HG03520 (cell line): ENCODE data around the gene ATP6V1G2.
A peak's percentile ranks its signal among the peaks of the same experiment; 100 is the strongest.

Experiments
- ATAC-seq: cut with Tn5 transposase; IDR thresholded peaks from one replicate; pipeline ENCODE4 v1.9.1; 2021; ENCODE audit warnings: mild to moderate bottlenecking, moderate library complexity; ENCODE audit not compliant: unreplicated experiment

Gene ATP6V1G2

DNA sequence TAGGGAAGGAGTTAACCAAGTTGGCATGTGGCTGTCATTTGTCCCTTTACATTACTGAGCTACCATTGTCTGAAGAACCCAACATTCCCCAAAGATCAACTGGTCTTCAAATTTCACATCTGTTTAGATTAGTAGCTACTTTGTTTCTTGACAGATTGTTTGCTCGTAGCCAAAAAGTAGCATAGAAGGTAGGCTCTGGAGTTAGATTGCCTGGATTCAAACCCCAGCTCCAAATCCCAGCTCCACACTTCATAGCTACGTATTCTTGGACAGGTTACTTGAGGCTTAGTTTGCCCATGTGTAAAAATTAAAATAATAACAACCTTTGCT, 2.1 kb upstream of the ATP6V1G2 start:
- ATAC-seq, result no peak

DNA sequence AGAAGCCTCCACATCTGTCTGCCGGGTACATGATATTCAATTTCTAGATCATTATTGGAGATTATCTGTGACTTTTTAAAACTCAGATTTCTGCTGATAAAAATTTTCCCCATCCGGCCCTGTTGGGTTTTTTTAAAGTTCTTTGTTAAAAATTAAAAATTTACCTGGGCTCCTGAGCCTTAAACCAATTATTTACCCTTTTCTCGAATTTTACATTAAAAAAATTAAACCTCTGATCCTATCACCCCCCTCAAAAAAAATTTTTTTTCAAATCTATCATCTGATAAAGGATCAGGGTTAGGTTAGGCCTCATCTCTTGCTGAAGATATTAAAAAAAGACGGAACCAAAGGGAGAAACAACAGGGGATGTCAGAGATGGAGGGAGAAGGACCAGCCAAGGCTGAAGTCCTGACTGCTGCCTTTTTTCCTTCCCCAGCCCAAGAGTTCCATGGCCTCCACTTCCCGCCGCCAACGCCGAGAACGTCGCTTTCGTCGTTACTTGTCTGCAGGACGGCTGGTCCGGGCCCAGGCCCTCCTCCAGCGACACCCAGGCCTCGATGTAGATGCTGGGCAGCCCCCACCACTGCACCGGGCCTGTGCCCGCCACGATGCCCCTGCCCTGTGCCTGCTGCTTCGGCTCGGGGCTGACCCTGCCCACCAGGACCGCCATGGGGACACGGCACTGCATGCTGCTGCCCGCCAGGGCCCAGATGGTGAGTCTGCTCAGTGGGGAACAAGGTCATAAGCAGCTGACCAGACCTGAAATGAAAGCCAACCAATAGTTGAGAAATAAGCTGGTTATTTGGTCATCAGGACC, 1.5 kb upstream of the ATP6V1G2 start:
- no peak for ATAC-seq

DNA sequence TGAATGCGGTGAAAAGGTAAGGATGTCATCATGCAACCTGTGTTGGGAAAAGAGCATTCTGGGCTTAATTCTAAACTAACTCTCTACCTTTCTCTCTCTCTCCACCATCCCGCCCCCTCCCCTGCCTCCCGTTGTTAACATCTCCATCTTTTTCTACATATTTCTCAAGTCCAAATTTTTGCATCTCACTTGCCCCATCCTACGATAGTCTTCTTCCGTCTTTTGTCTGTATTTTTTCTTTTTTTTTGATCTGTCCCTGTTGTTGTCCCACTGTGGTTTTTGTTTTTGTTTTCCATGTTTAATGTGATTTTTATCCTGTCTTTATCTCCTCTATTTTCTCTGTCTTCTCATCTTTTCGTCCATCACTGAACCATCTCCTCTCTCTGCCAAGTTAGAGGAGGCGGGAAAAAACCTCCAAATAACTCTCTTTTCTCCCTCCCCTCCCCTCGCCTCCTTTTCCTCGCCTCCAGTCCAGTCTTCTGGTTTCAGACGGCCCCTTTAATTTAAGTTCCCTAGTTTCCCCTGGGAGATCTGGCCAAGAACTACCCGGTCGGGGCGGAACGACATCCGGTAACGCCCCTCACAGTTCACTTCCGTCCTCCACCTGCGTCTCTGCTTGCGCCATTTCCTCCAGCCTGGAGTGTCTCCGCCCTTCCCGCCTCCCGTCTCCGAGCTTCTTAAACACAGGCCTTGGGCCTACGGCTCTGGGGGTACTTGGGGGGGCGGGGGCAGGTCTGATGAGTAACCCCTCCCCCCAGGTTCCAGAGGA, 734 bp upstream of the ATP6V1G2 start, which contains the start of gene NFKBIL1:
Gene NFKBIL1, plus strand, starts transcription at position 651 of the 769 bp plus-strand sequence. Its CDS starts 87 bp downstream, at position 738.
- peak; percentile 59 for ATAC-seq

DNA sequence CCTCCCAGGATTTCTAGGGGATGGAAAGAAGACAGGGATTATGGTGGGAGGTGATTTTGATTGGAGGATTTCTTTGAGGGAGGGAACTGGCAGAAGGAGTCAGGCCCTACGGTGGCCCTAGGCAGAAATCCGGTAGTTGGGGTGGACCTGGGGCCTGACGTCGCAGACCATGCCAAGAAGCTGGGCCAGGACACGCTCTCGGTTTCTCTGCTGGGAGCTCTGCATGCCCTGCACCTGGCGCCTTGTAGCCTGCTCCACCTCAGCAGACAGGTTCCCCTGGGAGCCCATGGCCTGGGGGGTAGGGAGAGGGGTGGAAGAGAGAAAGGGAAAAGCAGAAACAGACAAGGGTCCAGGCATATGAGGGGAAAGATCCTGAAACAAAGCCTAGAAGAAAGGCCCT, 1.1 kb downstream of the ATP6V1G2 start:
- ATAC-seq, result no peak

DNA sequence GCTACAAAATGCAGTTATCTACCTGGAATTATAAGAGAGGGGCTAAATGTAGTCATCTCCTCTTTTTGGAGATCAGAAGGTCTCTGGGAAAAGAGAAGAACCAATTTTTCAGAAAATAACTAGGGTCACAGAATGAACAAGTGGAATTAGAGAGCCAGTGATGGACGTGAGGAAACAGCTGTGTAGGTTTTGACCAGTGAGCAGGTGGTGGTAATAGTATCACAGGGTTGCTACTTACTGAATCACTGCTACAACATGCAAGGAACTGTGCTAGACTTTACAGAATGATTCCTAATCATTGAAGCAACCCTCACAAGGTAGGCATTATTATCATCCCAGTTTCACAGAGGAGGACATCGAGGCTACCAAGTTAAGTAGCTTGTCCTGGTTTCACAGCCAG, 1.7 kb downstream of the ATP6V1G2 start:
- ATAC-seq, result no peak

DNA sequence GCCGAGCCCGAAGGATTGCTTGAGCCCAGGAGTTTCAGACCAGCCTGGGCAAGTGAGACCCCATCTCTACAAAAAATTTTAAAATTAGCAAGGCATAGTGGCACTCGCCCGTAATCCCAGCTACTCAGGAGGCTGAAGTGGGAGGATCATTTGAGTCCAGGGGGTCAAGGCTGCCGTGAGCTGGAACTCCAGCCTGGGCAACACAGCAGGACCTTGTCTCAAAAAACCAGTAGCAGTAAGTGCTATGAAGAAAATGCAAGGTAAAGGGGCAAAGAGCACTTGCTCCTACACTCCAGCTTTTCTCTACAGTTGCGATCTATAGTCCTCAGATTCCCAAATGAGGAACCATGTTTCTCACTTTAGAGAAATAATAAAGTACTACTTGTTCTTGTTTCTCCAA, 2.8 kb downstream of the ATP6V1G2 start:
- ATAC-seq, result no peak

DNA sequence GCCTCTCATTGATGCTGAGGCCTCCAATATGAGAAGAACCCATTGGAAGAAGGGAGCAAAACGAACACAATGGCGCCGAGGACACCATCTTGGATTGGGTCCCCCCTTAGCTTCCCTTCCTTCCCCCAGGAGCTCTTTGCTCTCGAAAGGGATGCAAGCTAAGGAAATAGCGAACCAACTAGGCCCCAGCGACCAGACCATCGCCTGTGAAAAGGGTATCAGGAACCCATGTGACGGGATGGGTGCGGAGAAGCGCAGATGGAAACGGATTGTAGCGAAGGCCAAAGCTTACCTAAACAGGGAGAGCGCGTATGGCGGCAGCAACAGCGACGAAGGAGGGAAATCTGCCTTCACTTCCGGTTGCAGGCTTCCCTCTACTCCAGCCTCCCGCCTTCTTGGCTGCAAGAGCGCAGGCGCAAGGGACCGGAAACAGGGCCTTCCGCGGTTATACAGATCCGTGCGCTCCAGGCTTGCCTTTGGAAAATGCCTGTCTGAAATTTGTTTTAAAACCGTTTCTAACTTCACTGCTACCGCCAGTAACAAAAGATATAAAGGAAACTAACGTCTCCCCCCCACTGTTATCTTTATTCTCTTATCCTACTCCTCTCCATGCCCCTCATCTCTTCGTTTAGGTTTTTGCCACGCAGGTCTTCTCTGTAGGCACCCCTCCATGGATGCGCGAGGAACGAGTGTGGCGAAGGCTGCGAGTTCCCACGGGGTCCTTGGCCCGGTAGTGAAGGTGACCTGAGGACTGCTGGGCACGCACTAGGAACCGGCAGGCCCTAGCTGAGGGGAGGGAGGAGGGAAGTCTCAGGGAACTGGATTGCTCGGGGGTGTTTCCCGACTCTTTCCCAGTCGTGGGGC, 4.5 kb downstream of the ATP6V1G2 start, which contains the start of gene DDX39B:
Gene DDX39B, minus strand, starts transcription at position 346 of the 864 bp plus-strand sequence. CDS start 1,471 bp downstream, outside the sequence.
- ATAC-seq, result peak; percentile 52

DNA sequence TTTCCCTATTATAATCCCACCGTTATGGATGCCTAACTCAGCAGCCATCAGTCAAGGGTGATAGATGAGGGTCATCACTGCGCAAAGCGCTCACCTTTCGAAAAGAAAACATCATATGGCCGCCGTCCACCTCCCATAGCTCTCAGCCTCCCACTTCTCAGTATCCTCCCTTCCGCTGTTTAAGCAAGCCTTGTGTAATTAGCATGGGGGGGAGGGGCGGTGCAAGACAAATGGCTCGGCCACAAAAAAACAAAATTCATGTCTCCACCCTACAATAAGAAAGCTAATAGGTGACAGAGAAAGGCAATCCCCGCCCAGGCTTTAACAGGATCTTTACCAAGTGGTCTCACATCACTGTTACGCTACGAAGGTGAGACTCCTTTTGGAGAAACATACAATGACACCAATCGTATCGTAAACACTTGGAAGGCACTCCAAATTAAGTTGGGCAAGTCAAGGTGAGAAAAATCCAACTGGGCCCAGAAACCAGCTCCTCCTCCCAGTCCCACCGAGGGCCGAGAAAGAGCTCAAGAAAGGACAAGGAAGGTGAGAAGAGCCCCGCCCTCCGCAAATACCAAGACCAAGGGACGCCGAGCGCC, 5.2 kb downstream of the ATP6V1G2 start:
- peak; percentile 5 for ATAC-seq

DNA sequence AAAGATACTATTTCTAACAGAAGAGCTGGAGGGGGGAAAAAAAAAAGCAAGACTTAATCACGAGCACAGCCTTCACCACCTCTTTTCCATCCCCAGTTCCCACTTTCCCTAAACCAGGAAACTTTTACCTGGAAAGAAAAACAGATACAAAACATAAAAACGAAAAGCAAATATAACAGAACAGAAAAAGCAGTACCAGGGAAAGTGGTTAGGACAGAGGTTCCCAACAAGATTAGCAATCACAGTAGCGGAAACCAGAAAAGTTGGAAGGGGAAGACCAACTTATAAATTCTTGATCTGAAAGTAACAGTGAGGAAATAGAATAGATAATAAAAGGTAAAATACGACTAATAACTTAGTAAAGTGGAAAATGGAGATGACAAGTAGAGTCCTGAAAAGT, 5.8 kb downstream of the ATP6V1G2 start:
- ATAC-seq, result no peak

DNA sequence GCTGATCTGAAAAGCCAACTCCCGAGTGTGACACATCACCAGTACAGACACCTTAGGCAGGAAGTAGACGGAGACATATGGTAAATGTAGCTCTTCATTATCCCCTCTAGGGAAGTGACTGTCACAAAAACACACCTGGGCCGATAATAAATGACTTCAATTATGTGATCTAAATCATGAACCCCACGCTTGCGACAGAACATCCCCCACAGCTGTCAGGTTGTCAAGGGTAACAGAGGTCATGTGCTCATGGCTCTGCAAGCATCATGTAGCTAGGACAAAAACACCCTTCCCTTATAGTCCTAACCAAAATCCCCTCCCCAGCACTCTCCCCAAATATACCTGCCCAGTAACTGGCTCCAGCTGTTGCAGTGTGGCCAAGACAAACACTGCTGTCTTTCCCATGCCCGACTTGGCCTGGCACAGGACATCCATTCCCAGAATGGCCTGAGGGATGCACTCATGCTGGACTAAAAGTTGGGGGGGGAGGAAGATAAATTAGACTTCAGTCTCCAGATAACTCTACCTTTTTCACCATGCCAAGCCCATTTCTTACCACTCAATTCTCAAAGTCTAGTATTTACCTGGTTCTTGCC, 7.5 kb downstream of the ATP6V1G2 start:
- ATAC-seq, result no peak

DNA sequence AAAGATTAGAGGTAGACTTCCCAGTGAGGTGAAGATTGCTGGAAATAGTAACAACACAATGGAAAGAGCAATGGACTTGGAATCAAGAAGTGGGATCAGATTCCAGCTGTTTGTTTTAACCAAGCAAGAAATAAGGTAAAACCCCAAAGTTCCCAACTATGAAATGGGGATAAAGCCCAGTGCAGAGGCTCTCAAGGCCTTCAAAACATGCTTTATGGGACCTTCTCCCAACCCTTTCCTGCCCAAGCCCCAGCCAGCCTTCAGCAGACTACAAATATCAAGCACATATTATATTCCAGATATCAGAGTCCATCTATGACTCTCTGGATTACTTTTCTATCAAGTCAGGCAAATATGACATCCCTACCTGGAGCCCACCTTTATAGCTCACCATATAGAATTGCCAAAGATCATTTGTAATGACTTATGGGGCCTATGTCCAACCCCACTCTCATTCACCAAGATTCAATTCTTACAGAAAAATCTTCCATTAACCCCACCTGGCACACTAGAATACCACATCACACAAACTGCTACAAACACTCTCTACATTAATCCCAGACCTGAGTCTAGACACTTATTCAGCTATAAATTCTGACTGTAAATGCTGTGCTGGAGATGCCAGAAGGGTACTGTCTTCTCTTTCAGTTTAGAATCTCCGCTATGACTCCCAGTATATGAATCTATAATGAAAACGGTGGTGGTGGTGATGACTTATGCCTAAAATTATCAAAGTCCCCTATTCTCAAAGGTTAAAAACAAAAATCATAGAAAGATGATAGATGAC, 10.7 kb downstream of the ATP6V1G2 start:
- ATAC-seq, result no peak

DNA sequence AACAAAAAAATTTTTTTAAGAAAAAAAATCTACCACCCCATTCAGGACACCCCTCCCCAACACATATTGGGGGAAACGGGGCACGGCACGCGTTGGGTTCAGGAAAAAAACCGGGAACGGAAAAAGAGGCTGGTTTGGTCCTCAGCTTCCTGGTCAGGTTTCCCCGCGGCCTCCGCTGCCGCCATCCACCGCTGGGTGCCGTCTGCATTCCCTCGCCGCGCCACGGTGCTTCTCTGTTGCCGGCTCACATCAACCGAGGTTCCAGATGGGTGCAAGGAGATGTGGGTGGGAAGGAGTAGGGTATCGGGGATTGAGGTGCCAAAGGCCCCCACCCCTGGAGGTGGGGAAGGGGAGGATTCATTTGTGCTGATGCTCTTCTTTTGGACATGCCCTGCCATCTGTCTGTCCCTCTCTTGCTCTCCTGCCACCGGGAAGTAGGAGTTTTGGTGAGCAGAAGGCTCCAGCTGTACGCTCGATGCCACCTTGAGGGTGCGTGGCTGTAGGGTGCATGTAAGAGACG, 11.8 kb downstream of the ATP6V1G2 start:
- no peak for ATAC-seq

DNA sequence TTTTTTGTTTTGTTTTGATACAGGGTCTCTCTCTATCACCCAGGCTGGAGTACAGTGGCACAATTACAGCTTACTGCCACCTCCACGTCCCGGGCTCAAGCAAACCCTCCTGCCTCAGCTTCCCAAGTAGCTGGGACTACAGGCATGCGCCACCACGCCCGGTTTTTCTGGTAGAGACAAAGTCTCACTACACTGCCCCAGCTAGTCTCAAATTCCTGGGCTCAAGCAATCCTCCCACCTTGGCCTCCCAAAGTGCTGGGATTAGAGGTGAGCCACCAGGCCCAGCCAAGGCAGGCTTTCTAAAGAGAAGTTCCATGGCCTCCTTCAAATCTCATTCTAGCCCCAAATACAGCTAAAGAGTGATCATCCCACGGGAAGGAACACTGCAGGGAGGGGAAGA, 12.4 kb downstream of the ATP6V1G2 start:
- ATAC-seq, result no peak

DNA sequence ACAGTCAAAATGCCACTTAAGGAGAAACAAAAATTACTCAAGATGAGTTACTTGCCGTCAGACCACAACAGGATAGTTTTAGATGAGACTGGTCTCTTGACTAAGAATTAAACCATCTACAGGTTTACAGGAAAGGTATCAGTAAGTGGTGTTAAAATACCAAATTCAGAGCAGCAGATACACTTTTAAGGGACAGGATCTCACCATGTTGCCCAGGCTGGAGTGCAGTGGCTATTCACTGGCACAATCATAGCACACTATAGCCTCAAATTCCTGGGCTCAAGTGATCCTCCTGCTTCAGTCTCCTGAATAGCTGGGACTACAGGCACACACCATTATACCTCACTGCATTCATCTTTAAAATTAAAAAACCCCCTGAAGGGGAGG, 13.0 kb downstream of the ATP6V1G2 start:
- no peak for ATAC-seq

DNA sequence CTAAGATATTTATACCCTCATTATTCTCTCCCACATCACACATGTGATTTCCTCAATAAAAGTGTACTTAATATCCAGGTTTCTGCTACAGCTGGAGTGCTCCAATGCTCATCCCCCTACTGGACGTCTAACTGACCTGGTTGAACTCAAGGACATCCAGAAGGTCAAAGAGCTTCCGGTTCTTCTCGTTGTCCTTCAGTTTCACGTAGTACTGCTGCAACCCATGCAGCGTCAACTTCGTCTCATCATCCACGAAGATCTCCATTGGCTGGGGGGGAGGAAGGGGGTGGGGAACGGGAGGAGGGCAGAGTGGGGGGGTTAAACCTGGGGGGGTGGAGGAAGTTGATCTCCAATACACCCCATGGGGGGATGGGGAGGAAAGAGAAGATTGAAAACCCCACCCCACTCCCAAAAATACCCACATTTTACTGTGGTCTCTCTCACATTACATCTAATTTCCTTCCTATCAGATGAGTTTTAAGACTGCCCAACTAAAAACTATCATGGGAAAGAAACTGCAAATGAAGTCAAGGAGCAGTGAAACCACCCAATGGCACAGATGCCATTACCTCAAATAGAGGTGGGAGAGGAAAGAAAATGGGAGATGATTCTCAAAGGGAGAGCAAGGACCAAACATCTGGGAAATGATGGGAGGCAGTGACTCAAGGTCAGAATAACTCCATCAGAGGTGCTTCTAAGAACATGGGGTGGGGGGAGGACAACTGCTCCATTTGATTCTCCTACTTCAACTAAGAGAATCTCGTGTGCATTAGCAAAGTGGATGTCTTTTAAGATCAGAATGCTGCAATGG, 13.6 kb downstream of the ATP6V1G2 start:
- ATAC-seq, result no peak

DNA sequence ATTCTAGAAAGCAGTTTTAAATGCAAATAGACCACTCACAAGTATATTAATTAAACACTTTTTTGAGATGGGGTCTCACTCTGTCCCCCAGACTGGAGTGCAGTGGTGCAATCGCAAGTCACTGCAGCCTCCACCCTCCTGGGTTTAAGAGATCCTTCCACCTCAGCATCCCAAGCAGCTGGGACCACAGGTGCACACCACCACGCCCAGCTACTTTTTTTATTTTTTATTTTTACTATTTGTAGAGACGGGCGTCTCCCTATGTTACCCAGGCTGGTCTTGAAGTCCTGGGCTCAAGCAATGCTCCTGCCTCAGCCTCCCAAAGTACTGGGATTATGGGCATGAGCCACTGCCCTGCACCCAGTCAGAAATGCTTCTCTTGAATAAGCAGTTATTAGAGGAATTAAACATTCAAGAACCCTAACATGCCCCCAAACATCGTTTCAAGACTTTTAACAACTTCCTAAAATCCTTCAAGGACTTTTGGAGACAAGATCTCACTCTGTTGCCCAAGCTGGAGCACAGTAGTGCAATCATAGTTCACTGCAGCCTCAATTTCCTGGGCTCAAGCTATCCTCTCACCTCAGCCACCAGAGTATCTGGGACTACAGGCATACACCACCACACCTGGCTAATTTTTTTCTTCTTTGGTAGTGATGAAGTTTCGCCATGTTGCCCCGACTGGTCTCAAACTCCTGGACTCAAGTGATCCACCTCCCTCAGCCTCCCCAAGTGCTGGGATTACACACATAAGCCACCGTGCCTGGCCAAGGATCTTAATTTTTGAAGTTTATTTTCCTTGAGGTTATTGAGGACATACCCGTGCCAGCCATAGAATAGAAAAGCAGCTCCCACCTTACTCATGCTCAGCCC, 14.4 kb downstream of the ATP6V1G2 start:
- no peak for ATAC-seq

DNA sequence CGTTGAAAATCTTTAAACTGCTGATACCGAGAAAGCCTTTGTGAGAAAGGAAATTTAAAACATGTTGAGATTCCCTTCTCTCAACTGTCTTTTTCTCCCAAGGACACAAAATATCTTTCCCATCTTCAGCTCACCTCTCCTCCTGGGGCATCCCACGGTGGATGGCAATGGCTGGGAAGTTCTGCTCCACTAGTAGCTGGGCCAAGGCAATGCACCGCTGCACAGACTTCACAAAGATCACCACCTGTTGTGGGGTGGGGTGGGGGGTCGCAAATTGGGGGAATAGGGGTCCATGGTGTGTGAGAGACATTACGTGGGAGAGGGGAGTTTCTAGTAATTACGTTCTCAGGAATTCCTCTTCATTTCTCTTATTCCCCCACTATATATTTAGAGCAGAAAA, 15.2 kb downstream of the ATP6V1G2 start:
- ATAC-seq, result no peak

DNA sequence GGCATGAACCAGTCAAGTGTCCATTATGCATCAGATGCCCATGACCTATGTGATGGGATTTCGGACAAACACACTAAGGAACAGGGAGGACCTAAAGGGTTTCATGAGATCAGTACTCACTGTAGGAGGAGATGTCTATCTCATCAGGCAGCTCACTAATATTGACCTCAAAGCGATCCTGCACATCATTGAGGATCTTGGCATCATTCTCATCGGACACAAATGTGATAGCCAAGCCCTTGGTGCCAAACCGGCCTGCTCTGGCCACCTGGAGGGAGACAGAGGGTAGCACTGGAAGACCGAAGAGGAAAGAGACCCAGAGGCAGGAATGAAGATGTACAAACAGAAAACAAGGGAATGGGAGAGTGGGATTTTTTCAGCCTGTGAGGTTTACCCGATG, 15.7 kb downstream of the ATP6V1G2 start:
- no peak for ATAC-seq
